HEK293 (cell line): ENCODE data around the gene CCDC116.

Source experiments
- EGR2 ChIP-seq: fragments of 450-650 bp; formaldehyde crosslinking; IDR thresholded peaks from 2 replicates; pipeline ENCODE4 v1.5.1; 2016; ENCODE audit warnings: low read depth, missing biosample characterization, missing genetic modification characterization
- HOXC10 ChIP-seq: sonication (generic); formaldehyde crosslinking; IDR thresholded peaks from 2 replicates; pipeline ENCODE4 v1.8.1; 2023; ENCODE audit warnings: mild to moderate bottlenecking, missing genetic modification reagents
- KLF9 ChIP-seq: fragments of 450-650 bp; formaldehyde crosslinking; IDR thresholded peaks from 2 replicates; pipeline ENCODE4 v1.5.1; 2016; ENCODE audit warnings: missing biosample characterization, missing genetic modification characterization, low read depth
- RBAK ChIP-seq: fragments of 450-650 bp; formaldehyde crosslinking; IDR thresholded peaks from 2 replicates; pipeline ENCODE4 v1.5.1; 2016; ENCODE audit warnings: missing biosample characterization, missing genetic modification characterization
- SCRT1 ChIP-seq: fragments of 450-650 bp; formaldehyde crosslinking; IDR thresholded peaks from 2 replicates; pipeline ENCODE4 v1.5.1; 2016; ENCODE audit warnings: missing biosample characterization, missing genetic modification characterization, borderline replicate concordance
- ZBTB1 ChIP-seq: fragments of 450-650 bp; formaldehyde crosslinking; IDR thresholded peaks from 2 replicates; pipeline ENCODE4 v1.5.1; 2016; ENCODE audit warnings: missing biosample characterization, missing genetic modification characterization
- ZBTB8A ChIP-seq: fragments of 450-650 bp; formaldehyde crosslinking; IDR thresholded peaks from 2 replicates; pipeline ENCODE4 v1.5.1; 2016; ENCODE audit warnings: missing biosample characterization, missing genetic modification characterization
- ZNF10 ChIP-seq: fragments of 450-650 bp; formaldehyde crosslinking; IDR thresholded peaks from 2 replicates; pipeline ENCODE4 v1.5.1; 2017; ENCODE audit warnings: missing biosample characterization, missing genetic modification characterization
- ZNF140 ChIP-seq: fragments of 450-650 bp; formaldehyde crosslinking; IDR thresholded peaks from 2 replicates; pipeline ENCODE4 v1.5.1; 2016; ENCODE audit warnings: missing biosample characterization, missing genetic modification characterization
- ZNF155 ChIP-seq: fragments of 450-650 bp; formaldehyde crosslinking; IDR thresholded peaks from 2 replicates; pipeline ENCODE4 v1.5.1; 2016; ENCODE audit warnings: missing biosample characterization, missing genetic modification characterization
- ZNF184 ChIP-seq: fragments of 450-650 bp; IDR thresholded peaks from 2 replicates; pipeline ENCODE4 v1.5.1; 2018; ENCODE audit warnings: missing biosample characterization, mild to moderate bottlenecking, missing genetic modification characterization
- ZNF211 ChIP-seq: fragments of 450-650 bp; formaldehyde crosslinking; IDR thresholded peaks from 2 replicates; pipeline ENCODE4 v1.5.1; 2016; ENCODE audit warnings: low read depth, missing biosample characterization, missing genetic modification characterization
- ZNF248 ChIP-seq: fragments of 450-650 bp; formaldehyde crosslinking; IDR thresholded peaks from 2 replicates; pipeline ENCODE4 v1.5.1; 2017; ENCODE audit warnings: missing biosample characterization, missing genetic modification characterization
- ZNF26 ChIP-seq: fragments of 450-650 bp; formaldehyde crosslinking; IDR thresholded peaks from 2 replicates; pipeline ENCODE4 v1.5.1; 2016; ENCODE audit warnings: missing biosample characterization, missing genetic modification characterization
- ZNF302 ChIP-seq: fragments of 450-650 bp; formaldehyde crosslinking; IDR thresholded peaks from 2 replicates; pipeline ENCODE4 v1.5.1; 2016; ENCODE audit warnings: missing biosample characterization, missing genetic modification characterization, low read depth
- ZNF394 ChIP-seq: fragments of 450-650 bp; formaldehyde crosslinking; IDR thresholded peaks from 2 replicates; pipeline ENCODE4 v1.5.1; 2016; ENCODE audit warnings: missing biosample characterization, missing genetic modification characterization, mild to moderate bottlenecking, moderate library complexity, borderline replicate concordance
- ZNF548 ChIP-seq: fragments of 450-650 bp; formaldehyde crosslinking; IDR thresholded peaks from 2 replicates; pipeline ENCODE4 v1.5.1; 2016; ENCODE audit warnings: missing biosample characterization, missing genetic modification characterization
- ZNF558 ChIP-seq: fragments of 450-650 bp; formaldehyde crosslinking; IDR thresholded peaks from 2 replicates; pipeline ENCODE4 v1.5.1; 2016; ENCODE audit warnings: missing biosample characterization, missing genetic modification characterization
- ZNF626 ChIP-seq: fragments of 450-650 bp; sonication (Bioruptor Pico); formaldehyde crosslinking; IDR thresholded peaks from 2 replicates; pipeline ENCODE4 v1.5.1; 2018; ENCODE audit warnings: missing biosample characterization, missing genetic modification characterization, inconsistent platforms
- ZNF660 ChIP-seq: fragments of 450-650 bp; IDR thresholded peaks from 2 replicates; pipeline ENCODE4 v1.5.1; 2018; ENCODE audit warnings: missing biosample characterization, mild to moderate bottlenecking, missing genetic modification characterization
- ZNF677 ChIP-seq: fragments of 450-650 bp; IDR thresholded peaks from 2 replicates; pipeline ENCODE4 v1.5.0; 2018; ENCODE audit warnings: missing biosample characterization, mild to moderate bottlenecking, missing genetic modification characterization, moderate library complexity
- ZNF777 ChIP-seq: fragments of 450-650 bp; formaldehyde crosslinking; IDR thresholded peaks from 2 replicates; pipeline ENCODE4 v1.5.1; 2017; ENCODE audit warnings: missing biosample characterization, missing genetic modification characterization, borderline replicate concordance
- ZNF830 ChIP-seq: fragments of 450-650 bp; IDR thresholded peaks from 2 replicates; pipeline ENCODE4 v1.5.0; 2018; ENCODE audit warnings: missing biosample characterization, missing genetic modification characterization, low read depth, mild to moderate bottlenecking, moderate library complexity
- TF ChIP-seq, protein P1 (sequence below): fragments of 450-650 bp; formaldehyde crosslinking; IDR thresholded peaks from 2 replicates; pipeline ENCODE4 v1.5.1; 2016; ENCODE audit warnings: missing biosample characterization, missing genetic modification characterization
- TF ChIP-seq, protein P2 (sequence below): fragments of 450-650 bp; formaldehyde crosslinking; IDR thresholded peaks from 2 replicates; pipeline ENCODE4 v1.5.1; 2016; ENCODE audit warnings: missing biosample characterization, missing genetic modification characterization
- TF ChIP-seq, protein P3 (sequence below): fragments of 450-650 bp; formaldehyde crosslinking; IDR thresholded peaks from 2 replicates; pipeline ENCODE4 v1.5.1; 2016; ENCODE audit warnings: missing biosample characterization, missing genetic modification characterization
- TF ChIP-seq, protein P4 (sequence below): fragments of 450-650 bp; formaldehyde crosslinking; conservative IDR thresholded peaks from 2 replicates; pipeline ENCODE4 v1.5.1; 2016; ENCODE audit warnings: low read depth, missing biosample characterization, missing genetic modification characterization
- TF ChIP-seq, protein P5 (sequence below): fragments of 450-650 bp; formaldehyde crosslinking; IDR thresholded peaks from 2 replicates; pipeline ENCODE4 v1.5.1; 2017; ENCODE audit warnings: missing biosample characterization, missing genetic modification characterization

CCDC116 gene

GRCh38 chr22:21657360-21658032 is 24.9 kb downstream of the CCDC116 start (continued):
- TF ChIP-seq ZNF626 (tag by site-specific recombination) = no peak
- TF ChIP-seq ZNF248 (tag by site-specific recombination) = no peak
- TF ChIP-seq ZNF548 = no peak
- peak; percentile 31 for TF ChIP-seq ZBTB8A
- no peak for TF ChIP-seq ZBTB1 (tag by site-specific recombination)
- TF ChIP-seq ZNF677 (tag by site-specific recombination) = no peak
- no peak for TF ChIP-seq ZNF10 (tag by site-specific recombination)
- TF ChIP-seq ZNF394 = no peak
- TF ChIP-seq, protein P1, sequence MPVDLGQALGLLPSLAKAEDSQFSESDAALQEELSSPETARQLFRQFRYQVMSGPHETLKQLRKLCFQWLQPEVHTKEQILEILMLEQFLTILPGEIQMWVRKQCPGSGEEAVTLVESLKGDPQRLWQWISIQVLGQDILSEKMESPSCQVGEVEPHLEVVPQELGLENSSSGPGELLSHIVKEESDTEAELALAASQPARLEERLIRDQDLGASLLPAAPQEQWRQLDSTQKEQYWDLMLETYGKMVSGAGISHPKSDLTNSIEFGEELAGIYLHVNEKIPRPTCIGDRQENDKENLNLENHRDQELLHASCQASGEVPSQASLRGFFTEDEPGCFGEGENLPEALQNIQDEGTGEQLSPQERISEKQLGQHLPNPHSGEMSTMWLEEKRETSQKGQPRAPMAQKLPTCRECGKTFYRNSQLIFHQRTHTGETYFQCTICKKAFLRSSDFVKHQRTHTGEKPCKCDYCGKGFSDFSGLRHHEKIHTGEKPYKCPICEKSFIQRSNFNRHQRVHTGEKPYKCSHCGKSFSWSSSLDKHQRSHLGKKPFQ (tag by site-specific recombination) = no peak
- TF ChIP-seq ZNF140 (tag by site-specific recombination) = no peak
- no peak for TF ChIP-seq HOXC10 (CRISPR knock-in tag)
- no peak for TF ChIP-seq ZNF155 (tag by site-specific recombination)
- TF ChIP-seq ZNF660 (tag by site-specific recombination) = 0 out of 2 replicates have a peak, but pooled peaks have one; percentile 57
- no peak for TF ChIP-seq ZNF558 (tag by site-specific recombination)
- TF ChIP-seq, protein P2, sequence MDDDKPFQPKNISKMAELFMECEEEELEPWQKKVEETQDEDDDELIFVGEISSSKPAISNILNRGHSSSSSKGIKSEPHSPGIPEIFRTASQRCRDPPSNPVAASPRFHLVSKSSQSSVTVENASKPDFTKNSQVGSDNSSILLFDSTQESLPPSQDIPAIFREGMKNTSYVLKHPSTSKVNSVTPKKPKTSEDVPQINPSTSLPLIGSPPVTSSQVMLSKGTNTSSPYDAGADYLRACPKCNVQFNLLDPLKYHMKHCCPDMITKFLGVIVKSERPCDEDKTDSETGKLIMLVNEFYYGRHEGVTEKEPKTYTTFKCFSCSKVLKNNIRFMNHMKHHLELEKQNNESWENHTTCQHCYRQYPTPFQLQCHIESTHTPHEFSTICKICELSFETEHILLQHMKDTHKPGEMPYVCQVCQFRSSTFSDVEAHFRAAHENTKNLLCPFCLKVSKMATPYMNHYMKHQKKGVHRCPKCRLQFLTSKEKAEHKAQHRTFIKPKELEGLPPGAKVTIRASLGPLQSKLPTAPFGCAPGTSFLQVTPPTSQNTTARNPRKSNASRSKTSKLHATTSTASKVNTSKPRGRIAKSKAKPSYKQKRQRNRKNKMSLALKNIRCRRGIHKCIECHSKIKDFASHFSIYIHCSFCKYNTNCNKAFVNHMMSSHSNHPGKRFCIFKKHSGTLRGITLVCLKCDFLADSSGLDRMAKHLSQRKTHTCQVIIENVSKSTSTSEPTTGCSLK (tag by site-specific recombination) = no peak
- TF ChIP-seq ZNF26 (tag by site-specific recombination) = no peak
- TF ChIP-seq, protein P3, sequence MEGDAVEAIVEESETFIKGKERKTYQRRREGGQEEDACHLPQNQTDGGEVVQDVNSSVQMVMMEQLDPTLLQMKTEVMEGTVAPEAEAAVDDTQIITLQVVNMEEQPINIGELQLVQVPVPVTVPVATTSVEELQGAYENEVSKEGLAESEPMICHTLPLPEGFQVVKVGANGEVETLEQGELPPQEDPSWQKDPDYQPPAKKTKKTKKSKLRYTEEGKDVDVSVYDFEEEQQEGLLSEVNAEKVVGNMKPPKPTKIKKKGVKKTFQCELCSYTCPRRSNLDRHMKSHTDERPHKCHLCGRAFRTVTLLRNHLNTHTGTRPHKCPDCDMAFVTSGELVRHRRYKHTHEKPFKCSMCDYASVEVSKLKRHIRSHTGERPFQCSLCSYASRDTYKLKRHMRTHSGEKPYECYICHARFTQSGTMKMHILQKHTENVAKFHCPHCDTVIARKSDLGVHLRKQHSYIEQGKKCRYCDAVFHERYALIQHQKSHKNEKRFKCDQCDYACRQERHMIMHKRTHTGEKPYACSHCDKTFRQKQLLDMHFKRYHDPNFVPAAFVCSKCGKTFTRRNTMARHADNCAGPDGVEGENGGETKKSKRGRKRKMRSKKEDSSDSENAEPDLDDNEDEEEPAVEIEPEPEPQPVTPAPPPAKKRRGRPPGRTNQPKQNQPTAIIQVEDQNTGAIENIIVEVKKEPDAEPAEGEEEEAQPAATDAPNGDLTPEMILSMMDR (tag by site-specific recombination) = peak; percentile 76
- TF ChIP-seq RBAK (tag by site-specific recombination) = no peak
- TF ChIP-seq, protein P4, sequence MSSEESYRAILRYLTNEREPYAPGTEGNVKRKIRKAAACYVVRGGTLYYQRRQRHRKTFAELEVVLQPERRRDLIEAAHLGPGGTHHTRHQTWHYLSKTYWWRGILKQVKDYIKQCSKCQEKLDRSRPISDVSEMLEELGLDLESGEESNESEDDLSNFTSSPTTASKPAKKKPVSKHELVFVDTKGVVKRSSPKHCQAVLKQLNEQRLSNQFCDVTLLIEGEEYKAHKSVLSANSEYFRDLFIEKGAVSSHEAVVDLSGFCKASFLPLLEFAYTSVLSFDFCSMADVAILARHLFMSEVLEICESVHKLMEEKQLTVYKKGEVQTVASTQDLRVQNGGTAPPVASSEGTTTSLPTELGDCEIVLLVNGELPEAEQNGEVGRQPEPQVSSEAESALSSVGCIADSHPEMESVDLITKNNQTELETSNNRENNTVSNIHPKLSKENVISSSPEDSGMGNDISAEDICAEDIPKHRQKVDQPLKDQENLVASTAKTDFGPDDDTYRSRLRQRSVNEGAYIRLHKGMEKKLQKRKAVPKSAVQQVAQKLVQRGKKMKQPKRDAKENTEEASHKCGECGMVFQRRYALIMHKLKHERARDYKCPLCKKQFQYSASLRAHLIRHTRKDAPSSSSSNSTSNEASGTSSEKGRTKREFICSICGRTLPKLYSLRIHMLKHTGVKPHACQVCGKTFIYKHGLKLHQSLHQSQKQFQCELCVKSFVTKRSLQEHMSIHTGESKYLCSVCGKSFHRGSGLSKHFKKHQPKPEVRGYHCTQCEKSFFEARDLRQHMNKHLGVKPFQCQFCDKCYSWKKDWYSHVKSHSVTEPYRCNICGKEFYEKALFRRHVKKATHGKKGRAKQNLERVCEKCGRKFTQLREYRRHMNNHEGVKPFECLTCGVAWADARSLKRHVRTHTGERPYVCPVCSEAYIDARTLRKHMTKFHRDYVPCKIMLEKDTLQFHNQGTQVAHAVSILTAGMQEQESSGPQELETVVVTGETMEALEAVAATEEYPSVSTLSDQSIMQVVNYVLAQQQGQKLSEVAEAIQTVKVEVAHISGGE (tag by site-specific recombination) = peak; percentile 65
- TF ChIP-seq ZNF211 = no peak
- TF ChIP-seq ZNF830 (tag by site-specific recombination) = no peak
- peak; percentile 82 for TF ChIP-seq KLF9 (tag by site-specific recombination)
- 0 out of 2 replicates have a peak, but pooled peaks have one; percentile 9 for TF ChIP-seq EGR2 (tag by site-specific recombination)
- no peak for TF ChIP-seq ZNF184 (tag by site-specific recombination)
- no peak for TF ChIP-seq ZNF302
- TF ChIP-seq, protein P5, sequence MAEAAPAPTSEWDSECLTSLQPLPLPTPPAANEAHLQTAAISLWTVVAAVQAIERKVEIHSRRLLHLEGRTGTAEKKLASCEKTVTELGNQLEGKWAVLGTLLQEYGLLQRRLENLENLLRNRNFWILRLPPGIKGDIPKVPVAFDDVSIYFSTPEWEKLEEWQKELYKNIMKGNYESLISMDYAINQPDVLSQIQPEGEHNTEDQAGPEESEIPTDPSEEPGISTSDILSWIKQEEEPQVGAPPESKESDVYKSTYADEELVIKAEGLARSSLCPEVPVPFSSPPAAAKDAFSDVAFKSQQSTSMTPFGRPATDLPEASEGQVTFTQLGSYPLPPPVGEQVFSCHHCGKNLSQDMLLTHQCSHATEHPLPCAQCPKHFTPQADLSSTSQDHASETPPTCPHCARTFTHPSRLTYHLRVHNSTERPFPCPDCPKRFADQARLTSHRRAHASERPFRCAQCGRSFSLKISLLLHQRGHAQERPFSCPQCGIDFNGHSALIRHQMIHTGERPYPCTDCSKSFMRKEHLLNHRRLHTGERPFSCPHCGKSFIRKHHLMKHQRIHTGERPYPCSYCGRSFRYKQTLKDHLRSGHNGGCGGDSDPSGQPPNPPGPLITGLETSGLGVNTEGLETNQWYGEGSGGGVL (tag by site-specific recombination) = 0 out of 2 replicates have a peak, but pooled peaks have one; percentile 39
- TF ChIP-seq ZNF777 (tag by site-specific recombination) = peak; percentile 91; the same call in 1 of the 2 replicates
- TF ChIP-seq SCRT1 (tag by site-specific recombination) = no peak
